ENCODE measurements around the gene NDUFC2.
"Not testable (repeated sequence)": the region's sequence is repeated elsewhere in the genome, so short reads cannot be mapped to it uniquely, and the experiment has no call there.

NDUFC2 gene

DNA sequence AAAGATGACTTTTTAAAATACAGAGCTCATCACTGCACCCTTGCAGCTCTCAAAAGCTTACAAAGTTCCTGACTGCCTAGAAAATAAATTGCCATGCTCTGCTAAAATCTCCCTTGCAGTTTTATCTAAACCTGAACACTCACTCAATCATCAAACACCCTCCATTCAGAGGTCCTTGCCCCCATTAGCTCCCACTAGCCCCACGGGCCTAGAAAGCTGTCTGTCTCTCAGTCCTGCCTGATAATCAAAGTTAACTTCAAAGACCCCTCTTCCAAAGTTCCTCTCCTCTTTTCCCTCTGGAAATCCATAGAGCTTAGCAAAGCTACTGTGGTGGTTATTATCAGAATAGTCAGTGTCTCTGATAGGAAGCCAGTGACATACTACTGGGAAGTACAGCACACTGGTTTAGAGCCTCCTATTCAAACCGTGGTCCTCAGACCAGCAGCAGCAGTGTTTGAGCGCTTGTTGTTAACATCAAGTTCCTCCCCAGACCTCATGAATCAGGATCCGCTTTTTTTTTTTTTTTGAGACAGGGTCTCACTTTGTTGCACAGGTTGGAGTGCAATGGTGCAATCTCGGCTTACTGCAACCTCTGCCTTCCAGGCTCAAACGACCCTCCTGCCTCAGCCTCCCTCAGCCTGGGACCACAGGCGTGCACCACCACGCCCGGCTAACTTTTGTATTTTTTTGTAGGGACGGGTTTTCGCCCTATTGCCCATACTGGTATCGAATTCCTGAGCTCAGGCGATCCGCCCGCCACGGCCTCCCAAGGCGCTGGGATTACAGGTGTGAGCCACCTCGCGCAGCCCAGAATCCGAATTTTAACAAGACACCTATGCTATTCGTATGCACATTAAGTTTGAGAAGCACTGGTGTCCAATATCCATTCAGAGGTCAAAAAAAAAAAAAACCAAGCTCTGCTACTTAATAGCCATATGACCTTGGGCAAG lies 1.2 kb downstream of the NDUFC2 start:
- no peak for DNase-seq

DNA sequence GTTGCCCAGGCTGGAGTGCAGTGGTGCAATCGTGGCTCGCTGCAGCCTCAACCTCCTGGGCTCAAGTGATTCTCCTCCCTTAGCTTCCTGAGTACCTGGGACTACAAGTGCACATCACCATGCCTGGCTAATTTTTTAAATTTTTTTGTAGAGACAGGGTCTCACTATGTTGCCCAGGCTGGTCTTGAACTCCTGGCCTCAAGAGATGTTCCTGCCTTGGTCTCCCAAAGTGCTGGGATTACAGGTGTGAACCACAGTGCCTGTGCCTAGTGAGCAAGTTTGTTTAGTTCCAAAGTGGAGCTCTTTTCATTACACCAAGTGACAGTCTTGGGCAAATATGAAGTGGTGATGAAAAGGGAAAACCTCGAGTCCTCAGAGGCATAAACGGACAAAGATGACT lies 2.1 kb downstream of the NDUFC2 start:
- DNase-seq = not testable (repeated sequence)

DNA sequence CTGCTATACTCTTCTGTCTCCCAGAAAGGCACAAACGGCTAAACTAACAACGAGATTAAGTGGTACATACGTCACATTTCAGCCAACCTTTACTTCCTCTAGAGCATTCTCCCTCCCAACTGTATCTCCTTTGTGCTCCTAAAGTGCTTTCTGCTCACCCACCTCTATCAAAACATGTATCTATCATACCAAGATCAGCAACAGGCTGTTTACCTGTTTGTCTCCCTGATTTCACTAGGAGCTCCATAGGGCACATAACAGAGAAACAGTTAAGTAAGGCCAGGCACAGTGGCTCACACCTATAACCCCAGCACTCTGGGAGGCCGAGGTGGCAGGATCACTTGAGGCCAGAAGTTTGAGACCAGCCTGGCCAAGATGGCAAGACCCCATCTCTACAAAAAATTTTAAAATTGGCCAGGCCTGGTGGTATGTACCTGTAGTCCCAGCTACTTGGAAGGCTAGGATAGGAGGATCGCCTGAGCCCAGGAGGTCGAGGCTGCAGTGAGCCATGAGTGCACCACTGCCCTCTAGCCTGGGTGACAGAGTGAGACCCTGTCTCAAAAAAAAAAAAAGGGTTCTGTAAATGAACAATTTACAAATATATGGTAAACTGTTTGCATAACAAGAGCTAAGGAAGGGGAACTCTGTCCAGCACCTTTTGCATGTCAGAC lies 2.8 kb downstream of the NDUFC2 start:
- no peak for DNase-seq

DNA sequence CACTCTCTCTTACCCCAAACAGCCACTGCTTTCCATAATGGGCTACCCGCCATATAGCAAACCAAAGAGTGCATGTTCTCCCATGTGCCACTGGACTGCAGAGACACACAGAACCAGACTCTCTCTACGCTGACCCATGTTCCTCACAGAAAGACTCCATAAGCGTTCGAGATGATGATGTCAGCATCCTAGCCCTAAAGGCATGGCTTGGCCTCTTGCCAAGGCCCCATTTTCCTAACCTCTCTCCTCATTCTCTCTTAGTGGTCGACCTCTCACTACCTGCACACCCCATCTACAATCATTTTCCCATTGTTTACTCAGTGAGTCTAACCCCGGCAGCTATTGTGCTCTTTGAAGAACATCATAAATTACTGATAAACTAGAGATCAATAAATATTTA lies 4.9 kb downstream of the NDUFC2 start:
- DNase-seq = no peak

DNA sequence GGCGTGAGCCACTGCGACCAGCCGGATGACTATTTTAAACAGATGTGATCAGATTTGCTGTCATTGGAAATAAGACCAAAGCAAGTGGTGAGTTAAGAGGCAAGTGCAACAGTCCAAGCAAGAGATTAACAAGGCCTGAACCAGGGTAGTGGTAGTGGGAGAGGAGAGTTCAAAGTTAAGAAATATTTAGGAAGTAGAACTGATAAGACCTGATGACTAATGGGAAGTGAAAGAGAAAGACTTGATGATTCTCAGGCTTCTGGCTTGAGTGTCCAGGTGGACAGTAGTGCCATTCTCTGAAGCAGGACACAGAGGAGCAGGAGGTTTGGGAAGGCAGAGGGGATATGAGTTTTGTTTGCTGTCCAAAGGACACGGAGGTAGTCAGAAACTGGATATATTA lies 7.2 kb downstream of the NDUFC2 start:
- no peak for DNase-seq

DNA sequence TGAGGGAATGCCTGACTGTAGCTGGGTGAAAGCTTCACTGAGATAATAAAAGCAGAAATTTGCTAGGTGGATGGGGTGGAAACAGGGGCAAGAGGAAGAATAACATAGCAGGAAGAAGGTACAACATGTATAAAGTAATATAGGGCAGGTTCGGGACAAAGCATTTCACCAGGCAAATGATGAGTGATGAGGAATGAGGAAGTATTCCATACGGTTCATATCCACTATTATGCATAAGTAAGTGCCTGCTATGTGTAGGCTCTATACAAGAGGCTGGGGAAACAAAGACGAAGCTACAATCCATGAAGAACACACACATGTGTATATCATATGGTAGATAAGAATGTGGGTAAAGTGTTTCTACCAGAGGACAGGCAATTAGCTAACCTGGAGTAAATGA lies 7.9 kb downstream of the NDUFC2 start:
- DNase-seq = no peak

DNA sequence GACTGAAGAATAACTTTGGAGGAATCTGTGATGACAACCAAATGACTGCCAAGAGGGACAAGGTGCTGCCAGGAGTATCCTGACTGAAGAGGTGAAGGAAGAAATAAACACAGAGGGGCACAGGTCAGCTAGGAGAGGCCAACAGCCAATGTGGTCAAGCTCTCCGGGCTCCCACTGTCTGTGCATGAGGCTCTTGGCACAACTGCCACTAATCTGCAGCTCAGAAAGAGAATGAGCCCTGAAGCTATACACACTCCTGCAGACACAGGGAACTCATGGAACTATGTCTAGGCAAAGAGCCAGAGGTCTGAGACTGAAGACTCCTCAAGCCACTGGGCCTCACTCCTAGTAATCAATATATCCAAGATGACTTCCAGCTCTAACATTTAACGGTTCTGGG lies 9.0 kb downstream of the NDUFC2 start:
- no peak for DNase-seq

DNA sequence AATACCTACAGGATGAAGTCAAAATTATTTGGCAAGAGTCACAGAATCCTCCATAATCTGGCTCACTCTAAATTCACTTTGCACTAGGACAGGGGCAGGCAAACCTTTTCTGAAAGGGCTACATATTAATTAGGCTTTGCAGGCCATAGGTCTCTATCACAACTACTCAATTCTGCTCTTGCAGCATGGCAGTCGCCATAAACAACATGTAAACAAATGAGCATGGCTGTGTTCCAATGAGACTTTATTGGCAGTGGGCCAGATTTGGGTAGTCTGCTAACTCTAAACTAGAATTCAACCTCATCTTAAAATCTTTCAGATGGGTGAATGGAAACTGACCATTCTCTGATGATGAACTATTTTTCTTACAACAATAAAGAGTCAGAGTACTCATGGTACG lies 10.2 kb downstream of the NDUFC2 start:
- DNase-seq = no peak

DNA sequence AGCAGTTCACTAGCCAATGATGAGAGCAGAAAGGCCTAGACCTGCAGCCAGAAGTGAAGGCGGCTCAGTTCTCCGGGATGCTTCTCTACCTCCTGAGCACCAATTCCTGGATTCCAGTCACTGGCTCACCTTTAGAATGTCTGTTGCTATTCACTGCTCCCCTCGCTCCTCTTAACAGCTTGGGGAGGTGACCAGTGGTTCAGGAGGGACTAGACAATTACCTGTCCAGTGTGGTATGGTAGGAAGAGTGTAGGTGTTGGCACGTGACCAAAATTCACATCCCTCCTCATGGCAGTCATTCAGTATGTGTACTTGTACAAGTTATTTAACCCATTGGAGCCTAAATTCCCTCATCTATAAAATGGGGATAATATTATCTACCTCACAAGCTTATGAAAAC lies 12.0 kb downstream of the NDUFC2 start:
- DNase-seq = no peak

DNA sequence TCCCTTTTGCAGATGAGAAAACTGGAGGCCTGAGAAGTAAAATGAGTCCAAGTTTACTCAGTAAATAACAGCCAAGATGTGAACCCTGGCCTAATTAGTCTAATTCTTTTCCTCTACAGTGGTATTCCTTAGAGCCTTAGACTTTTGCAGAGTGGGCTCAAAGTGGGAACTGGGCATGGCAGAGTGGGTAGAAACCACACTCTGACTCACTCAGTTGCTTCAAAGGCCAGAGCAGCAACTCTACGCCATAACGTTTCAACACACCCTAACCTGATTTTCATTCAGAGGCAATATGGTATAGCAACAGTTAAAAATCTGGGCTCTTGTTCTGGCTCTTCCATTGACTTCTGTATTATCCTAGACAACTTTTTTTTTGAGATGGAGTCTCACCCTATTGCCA lies 13.2 kb downstream of the NDUFC2 start:
- DNase-seq = no peak

DNA sequence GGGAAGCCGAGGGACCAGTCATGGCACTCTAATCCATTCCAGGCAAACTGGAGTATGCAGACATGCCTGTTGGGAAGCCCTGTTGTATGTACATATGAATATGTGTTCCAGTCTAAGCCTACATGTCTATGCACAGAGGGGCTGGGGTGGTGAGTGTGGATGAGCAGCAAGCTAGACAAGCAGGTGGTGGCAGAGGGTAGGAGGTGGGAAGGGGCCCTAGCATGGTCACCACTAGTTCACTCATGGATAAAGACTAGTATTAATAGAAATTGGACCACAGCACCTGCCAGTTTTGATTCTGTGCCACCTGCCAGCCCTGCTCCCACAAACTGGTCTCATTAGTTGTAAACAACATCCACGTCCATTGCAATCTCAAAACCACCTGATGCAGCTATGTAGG lies 14.5 kb downstream of the NDUFC2 start:
- no peak for DNase-seq

DNA sequence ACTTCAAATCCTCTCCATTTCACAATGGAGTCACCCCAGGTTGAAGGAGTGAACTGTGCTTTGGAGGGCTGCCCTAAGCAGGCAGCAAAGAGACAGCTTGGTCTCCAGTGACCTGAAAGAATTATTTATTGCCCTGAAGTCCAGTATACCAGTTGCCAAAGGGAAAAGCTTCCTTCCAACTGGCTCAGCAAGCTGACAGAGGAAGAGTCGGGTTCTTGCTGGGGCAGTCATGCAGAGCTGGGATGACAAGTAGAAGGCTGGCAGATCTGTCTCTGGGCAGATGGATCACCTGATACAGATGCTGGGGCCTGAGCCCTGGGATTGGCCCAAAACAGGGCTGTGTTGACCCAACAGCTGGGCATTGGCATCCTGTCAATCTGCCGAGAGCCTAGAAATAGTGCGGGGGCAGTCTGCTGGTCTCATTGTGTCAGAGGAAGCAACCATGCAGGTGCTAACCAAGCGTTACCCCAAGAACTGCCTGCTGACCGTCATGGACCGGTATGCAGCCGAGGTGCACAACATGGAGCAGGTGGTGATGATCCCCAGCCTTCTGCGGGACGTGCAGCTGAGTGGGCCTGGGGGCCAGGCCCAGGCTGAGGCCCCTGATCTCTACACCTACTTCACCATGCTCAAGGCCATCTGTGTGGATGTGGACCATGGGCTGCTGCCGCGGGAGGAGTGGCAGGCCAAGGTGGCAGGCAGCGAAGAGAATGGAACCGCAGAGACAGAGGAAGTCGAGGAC lies 16.1 kb downstream of the NDUFC2 start, which contains the start of gene THRSP:
Gene THRSP (plus strand): TSS at position 422 of the 742 bp plus-strand sequence. CDS start 21 bp downstream, at position 443.
- DNase-seq = no peak

DNA sequence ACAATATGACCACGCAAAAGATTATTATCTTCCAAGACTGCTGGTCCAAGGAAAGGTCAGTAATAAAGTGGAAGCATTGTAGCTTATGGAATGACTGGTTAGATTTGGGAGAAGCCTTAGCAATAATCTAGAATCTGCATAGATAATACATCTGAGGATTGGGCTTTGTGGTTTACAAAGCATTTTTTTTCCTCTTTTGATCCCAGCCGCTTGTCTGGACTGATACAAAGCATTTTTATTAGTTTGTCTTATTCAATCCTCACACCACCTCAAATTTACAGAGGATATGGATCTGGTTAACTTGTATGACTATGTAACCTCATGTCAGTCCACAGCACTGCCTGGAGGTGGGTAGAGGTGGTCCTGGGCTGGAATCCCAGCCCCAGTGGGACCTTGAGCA lies 17.0 kb downstream of the NDUFC2 start:
- DNase-seq = no peak

DNA sequence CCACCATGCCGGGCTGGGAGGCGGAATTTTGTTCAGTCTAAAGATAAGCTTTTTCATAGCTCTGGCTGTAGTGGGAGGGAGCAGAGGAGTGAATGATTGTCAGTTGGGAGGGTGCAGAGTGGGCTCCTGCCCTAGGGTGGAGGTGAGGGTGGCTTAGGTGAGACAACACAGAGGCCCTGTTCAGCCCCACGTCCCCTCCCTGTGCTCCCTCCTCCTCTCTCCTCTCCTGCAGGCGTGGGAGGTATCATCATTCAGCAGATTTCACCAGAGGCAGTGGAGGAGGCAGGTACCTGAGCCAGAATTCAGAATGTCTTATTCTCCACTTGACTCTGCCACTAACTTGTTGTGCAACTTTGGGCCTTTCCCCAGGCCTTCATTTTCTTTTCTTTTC lies 17.7 kb downstream of the NDUFC2 start:
- DNase-seq = no peak

DNA sequence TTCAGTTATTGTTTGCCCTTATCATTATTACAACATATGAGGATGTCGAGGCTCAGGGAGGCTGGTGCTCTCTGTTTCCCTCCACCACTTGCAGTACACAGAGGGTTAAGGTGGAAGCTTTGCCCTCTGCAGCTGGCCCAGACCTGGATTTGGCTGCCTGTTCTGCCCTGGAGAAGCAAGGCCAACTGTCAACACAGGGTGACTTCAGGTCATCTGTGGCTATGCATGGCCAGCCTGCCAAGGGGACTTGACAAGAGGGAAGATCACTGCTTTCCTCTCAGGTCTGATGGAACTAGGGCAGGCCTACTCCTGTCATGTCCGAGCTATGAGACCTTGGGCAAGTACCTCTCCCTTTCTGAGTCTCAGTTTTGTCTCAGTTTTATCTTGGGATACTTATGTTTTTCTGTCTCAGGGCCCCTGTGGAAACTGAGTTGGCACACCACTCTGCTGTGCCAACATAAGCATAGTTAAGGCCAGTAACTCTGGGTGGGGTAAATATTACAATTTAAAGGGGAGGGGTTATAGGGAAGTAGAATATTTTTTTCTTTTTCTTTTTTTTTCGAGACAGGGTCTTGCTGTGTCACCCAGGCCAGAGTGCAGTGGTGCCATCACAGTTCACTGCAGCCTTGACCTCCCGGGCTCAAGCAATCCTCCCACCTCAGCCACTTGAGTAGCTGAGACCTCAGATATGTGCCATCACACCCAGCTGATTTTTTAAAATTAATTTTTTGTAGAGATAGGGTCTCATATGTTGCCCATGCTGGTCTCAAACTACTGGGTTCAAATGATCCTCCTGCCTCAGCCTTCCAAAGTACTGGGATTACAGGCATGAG lies 18.4 kb downstream of the NDUFC2 start:
- no peak for DNase-seq

DNA sequence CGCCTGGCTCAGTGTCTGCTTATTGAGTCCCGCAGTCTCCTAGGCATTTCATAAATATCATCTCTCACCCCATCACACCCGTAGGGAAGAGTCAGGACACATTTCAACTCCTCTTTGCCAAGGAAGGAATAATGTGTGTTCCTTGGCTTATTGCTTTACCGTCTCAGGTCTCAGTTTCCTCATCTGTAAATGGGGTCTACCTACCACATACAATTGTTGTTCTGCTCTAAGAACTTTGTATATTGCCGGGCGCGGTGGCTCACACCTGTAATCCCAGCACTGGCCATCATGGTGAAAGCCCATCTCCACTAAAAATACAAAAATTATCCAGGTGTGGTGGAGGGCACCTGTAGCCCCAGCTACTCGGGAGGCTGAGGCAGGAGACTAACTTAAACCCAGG lies 19.1 kb downstream of the NDUFC2 start:
- no peak for DNase-seq

DNA sequence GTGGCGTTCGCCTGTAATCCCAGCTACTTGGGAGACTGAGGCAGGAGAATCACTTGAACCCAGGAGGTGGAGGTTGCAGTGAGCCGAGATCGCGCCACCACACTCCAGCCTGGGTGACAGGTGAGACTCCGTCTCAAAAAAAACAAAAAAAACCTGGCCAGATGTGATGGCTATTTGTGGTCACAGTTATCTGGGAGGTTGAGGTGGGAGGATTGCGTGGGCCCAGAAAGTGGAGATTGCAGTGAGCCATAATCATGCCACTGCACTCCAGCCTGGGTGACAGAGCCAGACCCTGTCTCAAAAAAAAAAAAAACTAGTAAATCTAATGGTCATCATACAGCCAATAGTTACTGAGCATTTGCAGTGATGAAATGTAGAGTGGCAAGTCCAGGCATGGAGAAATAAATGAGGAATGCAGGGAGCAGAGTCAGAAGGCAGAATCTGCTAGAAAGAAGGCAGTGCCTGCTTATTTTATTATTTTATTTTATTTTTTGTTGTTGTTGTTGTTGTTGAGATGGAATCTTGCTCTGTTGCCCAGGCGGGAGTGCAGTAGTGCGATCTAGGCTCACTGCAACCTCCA lies 19.8 kb downstream of the NDUFC2 start:
- DNase-seq = not testable (repeated sequence)

DNA sequence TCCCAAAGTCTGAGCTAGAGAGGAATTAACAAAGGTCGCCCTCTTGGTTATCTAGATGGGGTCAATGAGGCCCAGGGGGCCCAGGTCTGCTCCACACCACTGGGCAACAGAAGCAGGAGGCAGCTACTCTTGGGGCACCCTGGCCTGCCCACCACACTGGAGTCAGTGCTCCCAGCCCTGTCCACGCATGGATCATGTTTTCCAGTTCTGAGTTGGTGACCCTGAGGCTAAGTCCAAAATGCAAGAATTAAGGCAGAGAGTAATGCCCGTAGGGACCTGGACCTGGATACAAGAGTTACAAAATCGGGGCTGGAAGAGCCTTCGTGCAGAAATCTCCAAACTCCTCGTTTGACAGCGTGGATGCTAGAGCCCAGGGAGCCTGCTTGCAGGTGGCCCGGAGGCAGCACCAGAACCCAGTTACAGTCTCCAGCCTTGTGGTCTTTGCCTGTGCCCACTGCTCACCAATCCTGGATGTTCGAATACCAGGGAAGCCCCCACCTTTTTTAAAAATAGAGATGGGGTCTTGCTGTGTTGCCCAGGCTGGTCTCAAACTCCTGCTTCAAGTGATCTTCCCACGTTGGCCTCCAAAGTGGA lies 22.1 kb downstream of the NDUFC2 start:
- DNase-seq = no peak

DNA sequence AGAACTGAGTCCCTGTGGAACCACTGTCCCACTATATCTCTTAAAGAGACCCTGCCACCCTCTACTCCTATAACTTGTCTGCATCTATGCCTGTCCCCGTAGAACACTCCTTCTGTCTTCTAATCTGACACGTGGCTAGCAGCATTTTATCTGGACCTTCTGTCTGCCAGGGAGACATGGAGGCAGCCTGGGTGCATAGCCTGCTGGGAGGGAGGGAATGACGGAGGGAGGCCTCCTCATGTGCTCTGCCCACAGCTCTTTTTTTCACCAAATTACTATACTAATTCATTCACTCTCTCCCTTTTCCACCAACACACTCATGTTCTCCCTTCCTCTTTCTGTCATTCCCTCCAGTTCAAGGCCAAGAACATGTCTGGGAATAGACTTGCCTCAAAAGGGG lies 23.6 kb downstream of the NDUFC2 start:
- no peak for DNase-seq

DNA sequence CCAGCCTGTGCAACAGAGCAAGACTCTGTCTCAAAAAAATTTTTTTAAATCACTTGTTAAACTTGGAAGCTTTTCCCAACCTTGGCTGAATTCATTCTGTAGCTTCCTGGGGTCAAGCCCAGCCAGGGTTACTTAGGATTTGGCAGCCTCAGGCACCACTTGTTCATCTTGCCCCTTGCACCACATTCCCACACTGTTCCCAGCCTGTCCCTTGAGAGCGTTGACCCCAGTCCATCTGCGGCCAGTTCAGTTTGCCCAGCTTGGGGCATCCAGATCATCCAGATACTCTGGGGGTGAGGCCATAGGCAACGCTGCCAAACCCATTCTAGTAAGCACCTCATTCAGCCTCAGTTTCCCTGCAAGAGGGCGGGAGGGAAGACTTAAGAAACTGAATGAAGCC lies 24.7 kb downstream of the NDUFC2 start:
- no peak for DNase-seq

DNA sequence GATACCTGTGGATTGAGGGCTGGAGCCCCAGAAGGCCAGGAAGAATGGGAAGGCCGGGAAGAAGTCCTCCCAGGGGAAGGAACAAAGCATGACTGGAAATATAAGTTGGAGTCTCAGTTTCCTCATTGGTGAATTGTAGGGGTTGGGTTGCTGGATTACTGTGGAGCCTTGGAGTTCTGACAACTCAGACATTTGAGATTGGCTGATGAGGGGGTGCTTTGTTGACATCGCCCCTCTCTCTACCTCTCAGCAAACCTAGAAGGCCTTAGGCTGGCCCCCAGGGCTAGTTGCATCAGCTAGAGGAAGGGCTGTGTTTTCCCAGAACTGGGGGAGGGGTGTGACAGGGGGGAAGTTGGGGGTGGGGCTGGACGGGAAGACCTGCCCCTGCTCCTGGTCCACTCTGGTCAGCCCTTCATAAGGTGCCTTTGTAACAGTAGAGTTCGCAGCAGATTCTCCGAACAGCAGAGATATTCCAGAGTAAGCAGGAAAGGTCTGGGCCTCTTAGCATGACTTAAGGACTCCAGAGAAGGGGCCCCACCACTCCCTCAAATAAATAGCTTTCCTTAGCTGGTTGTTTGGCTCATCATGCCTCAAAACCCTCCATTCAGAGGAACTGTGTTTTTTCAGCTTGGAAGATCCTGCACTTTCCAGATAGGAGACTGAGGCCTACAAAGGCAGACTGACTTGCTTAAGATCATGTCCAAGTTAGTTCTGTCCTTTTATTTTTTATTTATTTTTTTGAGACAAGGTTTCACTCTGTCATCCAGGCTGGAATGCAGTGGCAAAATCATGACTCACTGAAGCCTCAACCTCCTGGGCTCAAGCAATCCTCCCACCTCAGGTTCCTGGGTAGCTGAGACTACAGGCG lies 28.5 kb downstream of the NDUFC2 start:
- no peak for DNase-seq

All from activated CD4-positive, alpha-beta T cell treated with anti-CD3 and anti-CD28 coated beads for 48 hours (primary cell).